Caco-2 (cell line): ENCODE measurements around the gene HAUS6. TPM values are rescaled to one million over a fixed set of nuclear protein-coding genes. Genes with fewer than 3 reads are reported as not detected.

Experiments used
- BruUV-seq: library from RNA; stranded (reverse); fragments of 400-500 nt; replicated peaks from 2 replicates; lab custom pipeline; 2021; lab: Mats Ljungman, UMichigan
- CTCF ChIA-PET: fragments of 300-600 bp; sonication (Branson Sonifier 250); formaldehyde crosslinking; loops from one replicate; lab custom pipeline; 2022; ENCODE audit warnings: antibody characterized with exemption; lab: Charles Lee
- POLR2A ChIA-PET: fragments of 300-600 bp; sonication (Branson Sonifier 250); formaldehyde crosslinking; loops from one replicate; lab custom pipeline; 2022; ENCODE audit warnings: antibody characterized with exemption; lab: Charles Lee
- DNase-seq, 2 experiments: peaks; one replicate each; pipeline versions ENCODE4 v3.0.0 to v3.0.0-alpha.2; 2020 to 2022
- H3K27me3 ChIP-seq: replicated peaks from 2 replicates; pipeline ENCODE4 v1.6.0; 2011; ENCODE audit warnings: low read length; ENCODE audit not compliant: control insufficient read depth, insufficient read depth
- H3K36me3 ChIP-seq: 2 replicates; pipeline ENCODE4 v1.5.1; 2011; ENCODE audit warnings: low read length; ENCODE audit not compliant: control insufficient read depth, insufficient read depth
- H3K4me1 ChIP-seq: fragments of 250-450 bp; sonication (Bioruptor Pico); 2 replicates; pipeline ENCODE4 v1.5.1; 2020; ENCODE audit warnings: mild to moderate bottlenecking
- H3K4me3 ChIP-seq: 2 replicates; pipeline ENCODE4 v1.5.1; 2011; ENCODE audit warnings: low read depth, mild to moderate bottlenecking, control low read depth, low read length
- H3K9me3 ChIP-seq: fragments of 250-450 bp; sonication (Bioruptor Pico); 2 replicates; pipeline ENCODE4 v1.5.1; 2020; ENCODE audit warnings: mild to moderate bottlenecking, moderate library complexity
- H3K27ac Mint-ChIP-seq: one replicate; pipeline ENCODE4 v1.8.0; 2022; ENCODE audit warnings: mixed read lengths; ENCODE audit not compliant: unreplicated experiment
- H3K27me3 Mint-ChIP-seq: one replicate; pipeline ENCODE4 v1.8.0; 2022; ENCODE audit warnings: mixed read lengths; ENCODE audit not compliant: insufficient read depth, unreplicated experiment
- H3K36me3 Mint-ChIP-seq: one replicate; pipeline ENCODE4 v1.8.0; 2022; ENCODE audit warnings: mild to moderate bottlenecking, mixed read lengths; ENCODE audit not compliant: insufficient read depth, unreplicated experiment
- H3K4me1 Mint-ChIP-seq: one replicate; pipeline ENCODE4 v1.8.0; 2022; ENCODE audit warnings: low read depth, mixed read lengths; ENCODE audit not compliant: unreplicated experiment
- H3K4me3 Mint-ChIP-seq: one replicate; pipeline ENCODE4 v1.8.0; 2022; ENCODE audit warnings: mild to moderate bottlenecking, moderate library complexity, mixed read lengths; ENCODE audit not compliant: unreplicated experiment
- H3K9me3 Mint-ChIP-seq: one replicate; pipeline ENCODE4 v1.8.0; 2022; ENCODE audit warnings: mixed read lengths; ENCODE audit not compliant: unreplicated experiment
- CTCF ChIP-seq, 2 experiments: fragments of 200-600 bp in 1 of 2; IDR thresholded peaks; 1 replicate in 1 of 2; 2 replicates in 1 of 2; pipeline versions ENCODE4 v1.5.1 to v1.8.0; 2011 to 2022; ENCODE audit warnings: antibody characterized with exemption in 1 of 2, control low read depth in 1 of 2, inconsistent platforms in 1 of 2, low read depth in 1 of 2, low read length in 1 of 2, mild to moderate bottlenecking in 1 of 2, moderate library complexity in 1 of 2; ENCODE audit not compliant: insufficient read depth in 1 of 2, severe bottlenecking in 1 of 2, unreplicated experiment in 1 of 2
- intact Hi-C: fragments of 100-400 bp; cut with micrococcal nuclease; formaldehyde crosslinking; loops from one replicate; pipeline ENCODE4 v1.10.0; 2022; ENCODE audit not compliant: unreplicated experiment
- total RNA-seq: library from RNA; stranded (reverse); gene quantifications from 2 replicates; pipeline ENCODE4 v1.2.3, GENCODE V29; 2022

The HAUS6 gene
- total RNA-seq, 1 experiment from 2014 or later, result 15.2 TPM

GRCh38 chr9:19122490-19123042 is 19.9 kb upstream of the HAUS6 start:
- POLR2A ChIA-PET, result no interaction called here
- H3K27ac Mint-ChIP-seq, result no peak overlapping the region
- no peak overlapping the region for H3K4me3 ChIP-seq
- no peak for DNase-seq
- H3K36me3 Mint-ChIP-seq, result peaks cover 89% of the 10 kb centered on the region
- no peaks in the 10 kb centered on the region for H3K4me1 Mint-ChIP-seq
- H3K4me1 ChIP-seq, result 0 out of 2 replicates have a peak, but pooled peaks cover 4% of the 10 kb centered on the region
- H3K9me3 Mint-ChIP-seq, result no peaks in the 10 kb centered on the region
- H3K9me3 ChIP-seq, result no peaks in the 10 kb centered on the region
- peaks cover 7% of the 10 kb centered on the region for H3K36me3 ChIP-seq
- no peak overlapping the region for H3K4me3 Mint-ChIP-seq
- no peaks in the 10 kb centered on the region for H3K27me3 ChIP-seq
- TF ChIP-seq CTCF (IDR thresholded peaks at IDR 0.05; ENCODE audit: insufficient read depth in 1 of 2, low read depth in 1 of 2, low read length in 1 of 2, severe bottlenecking in 1 of 2, unreplicated experiment in 1 of 2), result no peak
- CTCF ChIA-PET, result no interaction called here
- no TSS peak for BruUV-seq
- intact Hi-C loops, result no loop called here
- H3K27me3 Mint-ChIP-seq, result no peaks in the 10 kb centered on the region

GRCh38 chr9:19120877-19121276 is 18.2 kb upstream of the HAUS6 start:
- H3K27me3 ChIP-seq, result no peaks in the 10 kb centered on the region
- intact Hi-C loops, result no loop called here
- ChIA-PET CTCF (interaction anchor here (0.7 kb wide), 1 partner anchor 113 kb away, joined by 5 read pairs; no protein-coding TSS in a partner anchor), POLR2A (interaction anchor here (0.6 kb wide), 1 partner anchor 42 kb away, joined by 8 read pairs; no protein-coding TSS in a partner anchor)
- Mint-ChIP-seq H3K36me3 (peaks cover 92% of the 10 kb centered on the region), H3K9me3 (no peaks in the 10 kb centered on the region), H3K27ac (no peak overlapping the region), H3K27me3 (no peaks in the 10 kb centered on the region), H3K4me1 (no peaks in the 10 kb centered on the region), H3K4me3 (no peak overlapping the region)
- H3K9me3 ChIP-seq, result no peaks in the 10 kb centered on the region
- no peak for TF ChIP-seq CTCF (IDR thresholded peaks at IDR 0.05; ENCODE audit: insufficient read depth in 1 of 2, low read depth in 1 of 2, low read length in 1 of 2, severe bottlenecking in 1 of 2, unreplicated experiment in 1 of 2)
- H3K4me1 ChIP-seq, result 0 out of 2 replicates have a peak, but pooled peaks cover under 1% of the 10 kb centered on the region
- DNase-seq, result no peak
- peaks cover 5% of the 10 kb centered on the region for H3K36me3 ChIP-seq
- no TSS peak for BruUV-seq
- H3K4me3 ChIP-seq, result no peak overlapping the region

GRCh38 chr9:19119801-19120440 is 17.2 kb upstream of the HAUS6 start:
- no peak overlapping the region for H3K4me3 Mint-ChIP-seq
- ChIA-PET POLR2A (no interaction called here), CTCF (interaction anchor here (0.7 kb wide), 1 partner anchor 32 kb away, joined by 3 read pairs; no protein-coding TSS in a partner anchor)
- H3K9me3 Mint-ChIP-seq, result no peaks in the 10 kb centered on the region
- H3K27ac Mint-ChIP-seq, result no peak overlapping the region
- H3K27me3 ChIP-seq, result no peaks in the 10 kb centered on the region
- DNase-seq, result no peak
- no peak for TF ChIP-seq CTCF (IDR thresholded peaks at IDR 0.05; ENCODE audit: insufficient read depth in 1 of 2, low read depth in 1 of 2, low read length in 1 of 2, severe bottlenecking in 1 of 2, unreplicated experiment in 1 of 2)
- H3K36me3 Mint-ChIP-seq, result peaks cover 95% of the 10 kb centered on the region
- intact Hi-C loops, result no loop called here
- H3K36me3 ChIP-seq, result peaks cover 3% of the 10 kb centered on the region
- H3K4me1 ChIP-seq, result no peaks in the 10 kb centered on the region; the same call in 1 of the 2 replicates
- H3K4me3 ChIP-seq, result no peak overlapping the region
- BruUV-seq, result no TSS peak
- H3K9me3 ChIP-seq, result no peaks in the 10 kb centered on the region
- no peaks in the 10 kb centered on the region for H3K27me3 Mint-ChIP-seq
- no peaks in the 10 kb centered on the region for H3K4me1 Mint-ChIP-seq
